Parathyroid adenoma (tissue), 2 donors: ENCODE measurements around the gene RASD2.

Experiments
- H2AFZ ChIP-seq: fragments of 300-600 bp; sonication (generic); one replicate; pipeline ENCODE4 v1.7.0; 2017; ENCODE audit warnings: antibody characterized with exemption, mild to moderate bottlenecking
- H3K27ac ChIP-seq: fragments of 300-600 bp; sonication (generic); one replicate; pipeline ENCODE4 v1.7.0; 2017
- H3K27me3 ChIP-seq: fragments of 300-600 bp; sonication (generic); one replicate; pipeline ENCODE4 v1.7.0; 2017; ENCODE audit warnings: low read length; ENCODE audit not compliant: control insufficient read depth, insufficient read depth
- H3K36me3 ChIP-seq: fragments of 300-600 bp; sonication (generic); one replicate; pipeline ENCODE4 v1.7.0; 2017; ENCODE audit warnings: low read length; ENCODE audit not compliant: control insufficient read depth, insufficient read depth
- H3K4me1 ChIP-seq: fragments of 300-600 bp; sonication (generic); one replicate; pipeline ENCODE4 v1.7.0; 2017; ENCODE audit warnings: control low read depth
- H3K4me2 ChIP-seq: fragments of 300-600 bp; sonication (generic); one replicate; pipeline ENCODE4 v1.7.0; 2017; ENCODE audit warnings: low read length
- H3K4me3 ChIP-seq: fragments of 300-600 bp; sonication (generic); one replicate; pipeline ENCODE4 v1.7.0; 2017; ENCODE audit warnings: low read depth, low read length
- H3K79me2 ChIP-seq: fragments of 300-600 bp; sonication (generic); one replicate; pipeline ENCODE4 v1.7.0; 2017; ENCODE audit warnings: control low read depth
- H3K9ac ChIP-seq: fragments of 300-600 bp; sonication (generic); one replicate; pipeline ENCODE4 v1.7.0; 2017; ENCODE audit warnings: mild to moderate bottlenecking
- H3K9me3 ChIP-seq: fragments of 300-600 bp; sonication (generic); one replicate; pipeline ENCODE4 v1.7.0; 2017; ENCODE audit warnings: low read length; ENCODE audit not compliant: control insufficient read depth
- CTCF ChIP-seq: fragments of 300-600 bp; sonication (generic); IDR thresholded peaks from one replicate; pipeline ENCODE4 v1.7.0; 2017; ENCODE audit warnings: antibody characterized with exemption, mild to moderate bottlenecking
- donor health status: primary hyperparathyroidism.

The RASD2 gene

GRCh38 chr22:35543702-35544101 lies 3.1 kb downstream of the RASD2 start:
- no peaks in the 10 kb centered on the region for H3K27me3 ChIP-seq

DNA sequence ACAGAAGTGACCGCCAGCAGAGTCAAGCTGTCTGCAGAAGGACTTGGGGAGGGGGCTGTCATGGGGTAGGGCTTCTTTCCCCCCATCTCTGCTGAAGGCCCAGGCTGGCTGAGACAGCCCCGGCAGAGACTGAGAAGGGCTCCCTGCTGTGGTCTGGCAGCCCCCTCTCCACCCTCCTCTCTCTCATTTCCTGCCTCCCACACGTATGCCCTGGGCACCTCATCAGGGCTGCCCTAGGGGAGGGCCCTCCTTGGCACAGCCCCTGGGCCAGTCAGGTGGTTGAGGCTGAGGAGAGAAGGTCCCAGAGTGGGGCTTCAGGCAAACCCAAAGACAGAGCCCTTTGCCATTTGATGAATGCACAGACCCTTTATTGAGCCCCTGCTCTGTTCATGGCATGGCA lies 3.6 kb downstream of the RASD2 start:
- H3K4me3 ChIP-seq = no peak overlapping the region
- H3K9ac ChIP-seq = no peak overlapping the region
- no peak overlapping the region for H2AFZ ChIP-seq
- no peak overlapping the region for H3K4me2 ChIP-seq
- H3K36me3 ChIP-seq = no peaks in the 10 kb centered on the region
- peaks cover 3% of the 10 kb centered on the region for H3K4me1 ChIP-seq
- H3K27ac ChIP-seq = no peak overlapping the region
- H3K9me3 ChIP-seq = no peaks in the 10 kb centered on the region
- H3K27me3 ChIP-seq = no peaks in the 10 kb centered on the region
- no peaks in the 10 kb centered on the region for H3K79me2 ChIP-seq
- no peak for TF ChIP-seq CTCF

More at GRCh38 chr22:35543702-35544101, 3.1 kb downstream of the RASD2 start:
- H3K4me3 ChIP-seq = no peak overlapping the region
- no peak overlapping the region for H3K9ac ChIP-seq
- H3K79me2 ChIP-seq = no peaks in the 10 kb centered on the region
- H3K27ac ChIP-seq = no peak overlapping the region
- no peak overlapping the region for H3K4me2 ChIP-seq
- H3K9me3 ChIP-seq = no peaks in the 10 kb centered on the region
- H3K36me3 ChIP-seq = no peaks in the 10 kb centered on the region
- peaks cover 3% of the 10 kb centered on the region for H3K4me1 ChIP-seq
- no peak for TF ChIP-seq CTCF
- H2AFZ ChIP-seq = no peak overlapping the region

DNA sequence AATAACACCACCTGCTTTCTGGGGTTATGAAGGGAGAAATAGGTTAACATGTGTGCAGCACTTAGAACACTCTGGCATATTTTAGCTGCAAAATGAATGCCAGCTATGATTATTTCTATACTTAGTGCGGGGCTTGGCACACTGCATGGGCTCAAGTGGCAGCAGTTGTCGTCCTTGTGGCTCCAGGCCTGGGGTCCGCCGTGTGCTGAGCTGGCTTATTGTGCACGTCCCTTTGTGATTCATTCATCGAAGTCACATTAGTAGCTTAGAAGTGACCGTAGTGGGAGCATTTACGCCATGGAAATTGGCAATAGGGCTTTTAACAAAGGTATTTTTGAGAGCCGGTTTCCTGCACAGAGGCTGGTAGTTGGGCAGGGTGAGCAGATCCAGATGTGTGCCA lies 4.2 kb downstream of the RASD2 start:
- no peak for TF ChIP-seq CTCF
- Histone ChIP-seq H3K4me2 (no peak overlapping the region), H3K27ac (no peak overlapping the region), H3K9me3 (no peaks in the 10 kb centered on the region), H3K27me3 (no peaks in the 10 kb centered on the region), H3K79me2 (no peaks in the 10 kb centered on the region), H3K36me3 (no peaks in the 10 kb centered on the region), H3K4me3 (no peak overlapping the region), H3K9ac (no peak overlapping the region), H3K4me1 (peaks cover 3% of the 10 kb centered on the region), H2AFZ (no peak overlapping the region)

DNA sequence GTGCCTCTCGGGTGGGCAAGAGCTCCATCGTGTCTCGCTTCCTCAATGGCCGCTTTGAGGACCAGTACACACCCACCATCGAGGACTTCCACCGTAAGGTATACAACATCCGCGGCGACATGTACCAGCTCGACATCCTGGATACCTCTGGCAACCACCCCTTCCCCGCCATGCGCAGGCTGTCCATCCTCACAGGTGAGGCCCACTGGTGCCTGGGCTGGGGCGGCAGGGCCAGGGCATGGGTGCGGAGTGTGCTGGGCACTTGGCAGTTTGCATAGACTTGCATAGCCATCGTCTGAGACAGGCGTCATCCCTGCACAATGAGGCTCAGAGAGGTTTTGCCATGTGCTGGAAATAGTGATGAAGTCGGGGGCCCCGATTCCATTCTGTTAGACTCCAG lies 6.3 kb downstream of the RASD2 start:
- no peaks in the 10 kb centered on the region for H3K36me3 ChIP-seq
- H3K4me1 ChIP-seq = no peaks in the 10 kb centered on the region
- no peaks in the 10 kb centered on the region for H3K27me3 ChIP-seq
- H3K27ac ChIP-seq = no peak overlapping the region
- H3K4me3 ChIP-seq = no peak overlapping the region
- no peaks in the 10 kb centered on the region for H3K9me3 ChIP-seq
- H2AFZ ChIP-seq = no peak overlapping the region
- TF ChIP-seq CTCF = no peak
- H3K4me2 ChIP-seq = no peak overlapping the region
- no peaks in the 10 kb centered on the region for H3K79me2 ChIP-seq
- no peak overlapping the region for H3K9ac ChIP-seq

DNA sequence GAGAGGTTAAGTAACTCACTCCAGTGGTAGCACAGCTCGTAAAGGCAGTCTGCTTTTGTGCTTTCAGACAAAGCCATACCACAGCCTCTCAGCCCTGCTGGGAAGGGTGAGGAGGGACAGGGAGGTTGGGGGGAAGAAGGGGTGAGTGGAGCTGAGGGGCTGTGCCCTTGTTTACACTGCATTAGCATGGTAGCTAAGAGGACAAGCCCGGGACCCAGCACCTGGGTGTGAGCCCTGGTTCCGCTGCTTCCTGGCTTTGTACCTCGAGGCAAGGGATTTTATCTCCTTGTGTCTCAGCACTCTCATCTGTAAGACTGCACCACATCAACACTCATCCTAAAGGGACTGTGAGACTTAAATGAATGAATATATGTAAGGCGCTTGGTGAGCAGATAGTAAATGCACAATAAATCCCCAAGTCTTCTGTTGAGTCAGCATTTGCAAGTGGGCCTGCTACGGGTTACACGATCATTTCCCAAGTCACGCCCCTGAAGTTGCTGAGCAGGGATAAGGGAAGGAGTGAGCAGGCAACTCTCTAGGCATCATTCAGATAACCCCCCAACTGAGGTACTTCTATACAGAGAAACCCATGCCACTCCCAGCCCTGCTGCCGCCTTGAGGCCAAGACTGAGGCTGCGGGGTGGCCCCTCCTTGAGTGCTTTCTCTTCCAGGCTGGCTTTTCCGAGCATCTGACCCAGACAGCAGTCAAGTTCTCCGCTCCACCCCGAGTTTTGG lies 7.5 kb downstream of the RASD2 start:
- Histone ChIP-seq H3K4me2 (no peak overlapping the region), H3K79me2 (no peaks in the 10 kb centered on the region), H3K27me3 (no peaks in the 10 kb centered on the region), H3K4me3 (no peak overlapping the region), H3K27ac (no peak overlapping the region), H3K9ac (no peak overlapping the region), H2AFZ (no peak overlapping the region), H3K36me3 (no peaks in the 10 kb centered on the region), H3K9me3 (no peaks in the 10 kb centered on the region), H3K4me1 (no peaks in the 10 kb centered on the region)
- TF ChIP-seq CTCF = no peak
